ENCODE data around the gene CIRBP. TPM values are rescaled to one million over a fixed set of nuclear protein-coding genes. Genes with fewer than 3 reads are reported as not detected.

CIRBP gene
- total and polyA plus RNA-seq, 2 of the 13 experiments (the other 11 are each of a cell fraction or from before 2014, with no cell fraction given), result 133 to 140 TPM

- TF ChIP-seq REPIN1 (CRISPR knock-in tag; IDR thresholded peaks at IDR 0.05; ENCODE audit: borderline replicate concordance, low read depth), result no peak; the same call in 1 of the 2 replicates
- TF ChIP-seq ZNF44 (CRISPR knock-in tag; IDR thresholded peaks at IDR 0.05), result no peak
- TF ChIP-seq ZNF841 (CRISPR knock-in tag; IDR thresholded peaks at IDR 0.05; ENCODE audit: borderline replicate concordance), result no peak
- TF ChIP-seq MLLT10 (CRISPR knock-in tag; IDR thresholded peaks at IDR 0.05), result no peak
- TF ChIP-seq ZNF263 (CRISPR knock-in tag; IDR thresholded peaks at IDR 0.05), result peak; percentile 88
- no peak for TF ChIP-seq SRSF9 (IDR thresholded peaks at IDR 0.05; ENCODE audit: borderline replicate concordance, insufficient read depth, low read depth, low read length, poor library complexity, severe bottlenecking)
- TF ChIP-seq ERF (CRISPR knock-in tag; IDR thresholded peaks at IDR 0.05), result peak; percentile 37
- no peak for TF ChIP-seq BRCA1 (CRISPR knock-in tag; IDR thresholded peaks at IDR 0.05)
- peak; percentile 65 for TF ChIP-seq NFYC (CRISPR knock-in tag; IDR thresholded peaks at IDR 0.05)
- no peak for TF ChIP-seq YY1 (IDR thresholded peaks at IDR 0.05; ENCODE audit: insufficient read depth, insufficient replicate concordance, low read depth, low read length)
- TF ChIP-seq ATF6 (CRISPR knock-in tag; conservative IDR thresholded peaks at IDR 0.05), result no peak
- TF ChIP-seq RELA (CRISPR knock-in tag; IDR thresholded peaks at IDR 0.05), result no peak
- TF ChIP-seq, protein P1, sequence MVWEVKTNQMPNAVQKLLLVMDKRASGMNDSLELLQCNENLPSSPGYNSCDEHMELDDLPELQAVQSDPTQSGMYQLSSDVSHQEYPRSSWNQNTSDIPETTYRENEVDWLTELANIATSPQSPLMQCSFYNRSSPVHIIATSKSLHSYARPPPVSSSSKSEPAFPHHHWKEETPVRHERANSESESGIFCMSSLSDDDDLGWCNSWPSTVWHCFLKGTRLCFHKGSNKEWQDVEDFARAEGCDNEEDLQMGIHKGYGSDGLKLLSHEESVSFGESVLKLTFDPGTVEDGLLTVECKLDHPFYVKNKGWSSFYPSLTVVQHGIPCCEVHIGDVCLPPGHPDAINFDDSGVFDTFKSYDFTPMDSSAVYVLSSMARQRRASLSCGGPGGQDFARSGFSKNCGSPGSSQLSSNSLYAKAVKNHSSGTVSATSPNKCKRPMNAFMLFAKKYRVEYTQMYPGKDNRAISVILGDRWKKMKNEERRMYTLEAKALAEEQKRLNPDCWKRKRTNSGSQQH (CRISPR knock-in tag; IDR thresholded peaks at IDR 0.05; ENCODE audit: low read depth), result no peak
- peak; percentile 81 for TF ChIP-seq MAX (IDR thresholded peaks at IDR 0.05)
- no peak for TF ChIP-seq ZNF276 (CRISPR knock-in tag; IDR thresholded peaks at IDR 0.05; ENCODE audit: low read depth)
- no peak for TF ChIP-seq KLF15 (CRISPR knock-in tag; IDR thresholded peaks at IDR 0.05; ENCODE audit: borderline replicate concordance)
- 0 out of 2 replicates have a peak, but pooled peaks have one; percentile 46 for TF ChIP-seq MYPOP (CRISPR knock-in tag; IDR thresholded peaks at IDR 0.05)
- no peak for TF ChIP-seq GTF2F1 (IDR thresholded peaks at IDR 0.05; ENCODE audit: low read length)
- TF ChIP-seq ZFX (CRISPR knock-in tag; IDR thresholded peaks at IDR 0.05; ENCODE audit: low read depth), result peak; percentile 82; the same call in 1 of the 2 replicates
- TF ChIP-seq ZNF674 (CRISPR knock-in tag; IDR thresholded peaks at IDR 0.05; ENCODE audit: low read depth), result no peak
- no peak for TF ChIP-seq ATF1 (CRISPR knock-in tag; IDR thresholded peaks at IDR 0.05)
- no peak for TF ChIP-seq THYN1 (CRISPR knock-in tag; IDR thresholded peaks at IDR 0.05; ENCODE audit: borderline replicate concordance, low read depth)
- peak; percentile 74; the same call in 1 of the 2 replicates for TF ChIP-seq ZMYM2 (CRISPR knock-in tag; IDR thresholded peaks at IDR 0.05)
- no peak for TF ChIP-seq FOXM1 (CRISPR knock-in tag; IDR thresholded peaks at IDR 0.05)
These were observed 35.2 kb downstream of the CIRBP start (continued) for GRCh38 chr19:1304197-1304924.

Measured in HepG2 (cell line).